ENCODE results near the gene EMC1.
A peak's percentile ranks its signal among the peaks of the same experiment; 100 is the strongest.

The EMC1 gene

GRCh38 chr1:19213580-19213979 lies 37.7 kb downstream of the EMC1 start:
- no peak for DNase-seq

GRCh38 chr1:19212167-19212566 lies 39.2 kb downstream of the EMC1 start:
- no peak for DNase-seq

- no peak for DNase-seq
Measured at GRCh38 chr1:19210772-19211549, 40.4 kb downstream of the EMC1 start.

- DNase-seq = peak; percentile 97
Measured at GRCh38 chr1:19209990-19210771, 41.1 kb downstream of the EMC1 start, which contains the start of gene UBR4. Gene UBR4 (minus strand): TSS chr1:19210266. CDS start chr1:19210248, 18 bp downstream.

- DNase-seq = peak; percentile 53
Measured at GRCh38 chr1:19209439-19209989, 41.8 kb downstream of the EMC1 start.

- DNase-seq = no peak
Measured at GRCh38 chr1:19208710-19209438, 42.5 kb downstream of the EMC1 start.

- DNase-seq = no peak
Measured at GRCh38 chr1:19206947-19207346, 44.4 kb downstream of the EMC1 start.

- DNase-seq = no peak
Measured at GRCh38 chr1:19205845-19206244, 45.5 kb downstream of the EMC1 start.

- no peak for DNase-seq
Measured at GRCh38 chr1:19205403-19205802, 45.9 kb downstream of the EMC1 start.

- DNase-seq = no peak
Measured at GRCh38 chr1:19204446-19205266, 46.7 kb downstream of the EMC1 start.

GRCh38 chr1:19203440-19203839 lies 47.9 kb downstream of the EMC1 start:
- DNase-seq = no peak

- DNase-seq = no peak
Measured at GRCh38 chr1:19202396-19202795, 48.9 kb downstream of the EMC1 start.

GRCh38 chr1:19199969-19200604 lies 51.2 kb downstream of the EMC1 start:
- no peak for DNase-seq

- no peak for DNase-seq
Measured at GRCh38 chr1:19199329-19199968, 51.9 kb downstream of the EMC1 start.

- no peak for DNase-seq
Measured at GRCh38 chr1:19198820-19199219, 52.5 kb downstream of the EMC1 start.

GRCh38 chr1:19197845-19198244 lies 53.5 kb downstream of the EMC1 start:
- DNase-seq = no peak

- no peak for DNase-seq
Measured at GRCh38 chr1:19196331-19196730, 55.0 kb downstream of the EMC1 start.

GRCh38 chr1:19193004-19193403 lies 58.3 kb downstream of the EMC1 start:
- DNase-seq = no peak

- no peak for DNase-seq
Measured at GRCh38 chr1:19191811-19192210, 59.5 kb downstream of the EMC1 start.

- DNase-seq = no peak
Measured at GRCh38 chr1:19190468-19190867, 60.9 kb downstream of the EMC1 start.

- no peak for DNase-seq
Measured at GRCh38 chr1:19189270-19189669, 62.1 kb downstream of the EMC1 start.
